Adipocyte (in vitro differentiated cells): Measurements from ENCODE around the gene CRYBG1.

Experiments used
- DNase-seq: peaks from one replicate; pipeline ENCODE4 v3.0.0-alpha.2; 2015; ENCODE audit warnings: low read depth
- H3K27me3 ChIP-seq: replicated peaks from 2 replicates; pipeline ENCODE4 v1.7.0; 2013; ENCODE audit warnings: mild to moderate bottlenecking, low read length, moderate library complexity; ENCODE audit not compliant: control insufficient read depth, insufficient read depth
- H3K36me3 ChIP-seq: 2 replicates; pipeline ENCODE4 v1.7.0; 2013; ENCODE audit warnings: low read length, mild to moderate bottlenecking, moderate library complexity; ENCODE audit not compliant: control insufficient read depth, insufficient read depth, severe bottlenecking
- H3K4me1 ChIP-seq: 2 replicates; pipeline ENCODE4 v1.7.0; 2013; ENCODE audit warnings: mild to moderate bottlenecking, low read length, moderate library complexity; ENCODE audit not compliant: control insufficient read depth, insufficient read depth
- H3K4me3 ChIP-seq: 2 replicates; pipeline ENCODE4 v1.7.0; 2013; ENCODE audit warnings: mild to moderate bottlenecking, low read length, moderate library complexity
- H3K9ac ChIP-seq: 2 replicates; pipeline ENCODE4 v1.7.0; 2013; ENCODE audit warnings: mild to moderate bottlenecking, low read length, moderate library complexity
- H3K9me3 ChIP-seq: 2 replicates; pipeline ENCODE4 v1.7.0; 2013; ENCODE audit warnings: mild to moderate bottlenecking, low read length, moderate library complexity; ENCODE audit not compliant: control insufficient read depth

Gene CRYBG1, protein sequence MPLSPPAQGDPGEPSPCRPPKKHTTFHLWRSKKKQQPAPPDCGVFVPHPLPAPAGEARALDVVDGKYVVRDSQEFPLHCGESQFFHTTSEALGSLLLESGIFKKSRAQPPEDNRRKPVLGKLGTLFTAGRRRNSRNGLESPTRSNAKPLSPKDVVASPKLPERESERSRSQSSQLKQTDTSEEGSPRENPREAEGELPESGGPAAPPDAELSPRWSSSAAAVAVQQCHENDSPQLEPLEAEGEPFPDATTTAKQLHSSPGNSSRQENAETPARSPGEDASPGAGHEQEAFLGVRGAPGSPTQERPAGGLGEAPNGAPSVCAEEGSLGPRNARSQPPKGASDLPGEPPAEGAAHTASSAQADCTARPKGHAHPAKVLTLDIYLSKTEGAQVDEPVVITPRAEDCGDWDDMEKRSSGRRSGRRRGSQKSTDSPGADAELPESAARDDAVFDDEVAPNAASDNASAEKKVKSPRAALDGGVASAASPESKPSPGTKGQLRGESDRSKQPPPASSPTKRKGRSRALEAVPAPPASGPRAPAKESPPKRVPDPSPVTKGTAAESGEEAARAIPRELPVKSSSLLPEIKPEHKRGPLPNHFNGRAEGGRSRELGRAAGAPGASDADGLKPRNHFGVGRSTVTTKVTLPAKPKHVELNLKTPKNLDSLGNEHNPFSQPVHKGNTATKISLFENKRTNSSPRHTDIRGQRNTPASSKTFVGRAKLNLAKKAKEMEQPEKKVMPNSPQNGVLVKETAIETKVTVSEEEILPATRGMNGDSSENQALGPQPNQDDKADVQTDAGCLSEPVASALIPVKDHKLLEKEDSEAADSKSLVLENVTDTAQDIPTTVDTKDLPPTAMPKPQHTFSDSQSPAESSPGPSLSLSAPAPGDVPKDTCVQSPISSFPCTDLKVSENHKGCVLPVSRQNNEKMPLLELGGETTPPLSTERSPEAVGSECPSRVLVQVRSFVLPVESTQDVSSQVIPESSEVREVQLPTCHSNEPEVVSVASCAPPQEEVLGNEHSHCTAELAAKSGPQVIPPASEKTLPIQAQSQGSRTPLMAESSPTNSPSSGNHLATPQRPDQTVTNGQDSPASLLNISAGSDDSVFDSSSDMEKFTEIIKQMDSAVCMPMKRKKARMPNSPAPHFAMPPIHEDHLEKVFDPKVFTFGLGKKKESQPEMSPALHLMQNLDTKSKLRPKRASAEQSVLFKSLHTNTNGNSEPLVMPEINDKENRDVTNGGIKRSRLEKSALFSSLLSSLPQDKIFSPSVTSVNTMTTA (N-terminal part only)

DNA sequence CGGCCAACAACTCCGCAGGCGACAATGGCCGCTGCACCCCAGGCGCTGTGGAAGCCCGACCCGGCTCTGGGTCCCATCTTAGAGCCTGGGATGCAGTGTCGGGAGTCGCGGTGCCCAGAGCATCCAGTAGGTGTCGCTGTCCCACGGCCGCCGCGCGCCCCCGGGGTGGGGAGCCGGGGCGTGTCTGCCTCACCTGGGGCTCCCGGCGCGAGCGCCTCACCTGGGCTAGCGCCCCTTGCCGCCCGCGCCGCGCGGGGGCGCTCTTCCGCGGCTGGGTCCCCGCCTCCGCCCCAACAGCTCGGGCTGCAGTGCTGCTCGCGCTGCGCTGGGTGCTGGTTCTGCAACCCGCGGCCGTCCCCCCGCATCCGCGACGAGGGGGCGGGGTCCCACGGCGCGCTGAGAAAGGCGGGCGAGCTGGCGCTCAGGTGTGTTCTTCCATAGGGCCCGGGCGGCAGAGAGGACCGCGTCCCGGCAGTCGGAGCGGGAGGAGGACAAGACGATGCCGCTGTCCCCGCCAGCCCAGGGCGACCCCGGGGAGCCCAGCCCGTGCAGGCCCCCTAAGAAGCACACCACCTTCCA, at the start of gene CRYBG1:
CRYBG1 (plus strand) TSS at position 308 of the 579 bp plus-strand sequence; CDS start at position 500, 192 bp downstream.
- peaks cover 43% of the 10 kb centered on the region for H3K27me3 ChIP-seq
- peak; percentile 53 for DNase-seq
- H3K4me3 ChIP-seq = peak within 1 kb of the TSS; percentile 61

DNA sequence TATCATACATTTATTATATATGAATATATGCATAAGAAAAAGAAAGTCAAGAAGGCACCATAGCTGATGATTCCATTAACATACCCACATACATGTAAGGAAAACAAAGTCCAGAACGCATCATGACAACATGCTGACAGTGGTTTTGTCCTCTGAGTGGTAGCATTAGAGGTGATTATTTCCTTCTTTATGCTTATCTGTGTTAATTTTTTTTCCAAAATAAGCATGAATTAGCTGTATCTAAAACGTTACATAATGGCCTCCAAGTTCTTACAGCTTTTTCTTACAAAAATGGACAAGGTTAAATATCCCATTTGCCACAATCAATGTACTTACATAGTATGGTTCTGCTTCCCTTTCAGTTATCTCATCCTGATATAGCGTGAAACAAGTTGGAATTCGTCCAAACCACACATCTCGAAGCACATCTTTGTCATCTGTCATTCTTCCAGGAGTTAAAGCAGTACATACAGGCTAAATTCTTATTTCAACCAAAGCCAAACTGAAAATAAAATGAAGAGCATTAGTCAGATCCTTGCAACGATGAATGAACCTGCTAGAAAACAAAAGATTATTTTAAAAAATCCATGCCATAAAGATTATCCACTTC, 44.6 kb upstream of the CRYBG1 start:
- Histone ChIP-seq H3K9me3 (no peaks in the 10 kb centered on the region), H3K36me3 (peaks cover 29% of the 10 kb centered on the region), H3K9ac (no peak overlapping the region), H3K4me3 (no peak overlapping the region), H3K27me3 (no peaks in the 10 kb centered on the region), H3K4me1 (no peaks in the 10 kb centered on the region)
- DNase-seq = no peak

More for the DNA sequence above, at the start of gene CRYBG1:
- Histone ChIP-seq H3K9ac (no peak within 1 kb of the TSS), H3K36me3 (no peaks in the 10 kb centered on the region), H3K9me3 (no peaks in the 10 kb centered on the region), H3K4me1 (peaks cover 11% of the 10 kb centered on the region)

DNA sequence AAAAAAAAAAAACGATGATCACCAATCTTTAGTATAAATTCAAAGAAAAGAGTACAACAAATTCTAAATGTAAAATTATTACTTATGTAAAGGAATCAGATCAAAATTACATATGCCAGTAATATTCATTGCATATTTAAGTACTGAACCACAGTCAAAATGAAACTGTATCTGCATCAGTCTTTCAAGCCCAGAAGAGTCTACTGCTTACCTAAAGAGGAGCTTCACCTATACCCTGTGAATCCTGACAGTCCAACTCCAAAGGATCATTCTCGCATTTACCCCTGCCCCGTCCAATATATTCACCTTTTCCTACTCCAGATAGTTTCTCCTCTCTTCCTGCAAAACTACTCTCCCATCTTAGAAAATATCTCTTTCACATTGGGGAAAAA, 44.1 kb upstream of the CRYBG1 start:
- Histone ChIP-seq H3K9ac (no peak overlapping the region), H3K4me3 (no peak overlapping the region), H3K9me3 (no peaks in the 10 kb centered on the region), H3K4me1 (no peaks in the 10 kb centered on the region), H3K36me3 (peaks cover 27% of the 10 kb centered on the region), H3K27me3 (no peaks in the 10 kb centered on the region)
- DNase-seq = no peak

DNA sequence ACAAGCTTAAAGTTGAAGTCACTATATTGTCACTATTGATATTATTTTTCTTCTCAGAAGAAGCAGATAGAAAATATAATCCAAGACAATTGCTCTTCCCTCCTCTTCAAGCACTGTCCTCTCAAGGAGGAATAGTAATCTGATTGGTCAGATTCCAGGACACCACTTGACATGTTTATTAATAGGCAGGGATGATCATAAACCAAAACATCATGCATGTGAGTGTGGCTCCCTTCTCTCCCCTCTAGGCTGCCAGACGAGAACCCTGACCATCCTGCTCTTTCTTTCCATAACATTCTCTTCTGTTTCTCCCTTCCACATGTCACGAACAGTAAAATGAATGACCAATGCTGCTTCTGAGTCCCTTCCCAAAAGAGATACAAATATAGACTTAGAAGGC, 42.5 kb upstream of the CRYBG1 start:
- peaks cover 22% of the 10 kb centered on the region for H3K36me3 ChIP-seq
- DNase-seq = no peak

DNA sequence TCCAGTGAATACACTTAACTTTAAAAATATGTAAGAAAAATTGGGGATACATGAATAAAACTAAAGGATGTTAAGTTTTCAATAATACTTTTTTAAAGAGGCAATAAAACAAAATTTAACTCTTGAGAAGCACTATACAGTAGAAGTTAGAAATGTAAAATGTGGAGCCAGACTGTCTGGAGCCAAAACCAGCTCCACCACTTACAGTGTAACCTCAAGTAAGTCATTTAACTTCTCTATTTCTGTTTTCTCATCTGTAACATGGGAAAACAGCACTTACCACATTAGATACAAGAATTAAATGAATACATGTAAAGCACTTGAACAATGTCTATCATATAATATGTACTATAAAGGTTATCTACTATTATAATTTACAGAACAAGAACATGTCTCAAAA, 41.7 kb upstream of the CRYBG1 start:
- H3K9me3 ChIP-seq = no peaks in the 10 kb centered on the region
- no peak for DNase-seq
- peaks cover 4% of the 10 kb centered on the region for H3K4me1 ChIP-seq
- no peak overlapping the region for H3K4me3 ChIP-seq
- peaks cover 16% of the 10 kb centered on the region for H3K36me3 ChIP-seq
- no peaks in the 10 kb centered on the region for H3K27me3 ChIP-seq
- no peak overlapping the region for H3K9ac ChIP-seq

More for the DNA sequence above, 42.5 kb upstream of the CRYBG1 start:
- Histone ChIP-seq H3K4me1 (no peaks in the 10 kb centered on the region), H3K9ac (no peak overlapping the region), H3K27me3 (no peaks in the 10 kb centered on the region), H3K4me3 (no peak overlapping the region), H3K9me3 (no peaks in the 10 kb centered on the region)

DNA sequence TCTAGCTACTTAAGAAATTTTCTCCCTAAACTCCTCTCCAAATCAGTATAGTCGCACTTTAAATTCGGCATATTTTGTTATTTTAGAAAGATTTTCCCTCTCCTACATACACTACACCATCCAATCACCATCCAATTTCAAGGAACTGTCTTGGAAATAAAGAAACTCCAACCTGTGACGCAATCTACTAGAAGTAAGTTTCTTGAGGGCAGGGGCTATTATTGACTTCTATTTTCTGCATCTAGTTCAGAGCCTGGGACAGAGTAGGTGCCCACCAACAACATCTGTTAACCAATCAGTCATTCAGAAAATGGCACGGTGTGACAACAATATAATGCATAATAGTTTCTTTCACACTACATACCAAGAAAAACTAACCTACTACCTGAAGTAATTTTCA, 38.6 kb upstream of the CRYBG1 start:
- Histone ChIP-seq H3K4me1 (peaks cover 13% of the 10 kb centered on the region), H3K36me3 (no peaks in the 10 kb centered on the region), H3K27me3 (no peaks in the 10 kb centered on the region), H3K4me3 (no peak overlapping the region), H3K9ac (no peak overlapping the region), H3K9me3 (no peaks in the 10 kb centered on the region)
- no peak for DNase-seq

DNA sequence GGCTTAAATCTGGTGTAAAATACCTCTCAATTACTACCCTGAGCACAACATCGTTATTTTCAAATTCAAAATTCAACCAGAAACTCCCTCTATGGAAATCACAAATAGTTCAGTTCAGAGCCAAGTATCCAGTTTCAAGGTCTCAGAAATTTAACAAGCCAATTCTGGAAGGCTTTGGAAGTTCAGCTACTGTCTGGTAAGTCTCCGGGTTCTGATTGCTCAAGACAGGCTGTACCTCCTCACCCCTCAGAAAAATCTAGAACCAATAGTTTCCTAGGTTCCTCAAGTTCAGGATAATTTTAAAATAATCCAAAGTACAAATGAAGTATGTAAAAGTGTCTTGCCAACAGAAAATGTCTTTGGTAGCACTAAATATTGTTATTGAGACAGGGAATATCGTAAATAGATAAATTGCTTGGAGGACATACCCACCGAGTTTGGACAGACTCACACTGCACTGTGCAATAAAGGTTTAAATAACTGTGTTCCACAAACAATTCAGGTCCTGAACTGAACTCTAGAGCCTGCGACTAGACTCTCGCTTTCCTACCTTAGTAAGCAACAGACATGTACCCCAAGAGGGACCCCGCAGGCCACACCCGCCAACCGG, 35.7 kb upstream of the CRYBG1 start:
- H3K36me3 ChIP-seq = no peaks in the 10 kb centered on the region
- H3K9ac ChIP-seq = peak overlapping the region; percentile 94
- no peaks in the 10 kb centered on the region for H3K9me3 ChIP-seq
- H3K4me1 ChIP-seq = peaks cover 13% of the 10 kb centered on the region
- H3K27me3 ChIP-seq = peaks cover 5% of the 10 kb centered on the region
- peak; percentile 59 for DNase-seq
- H3K4me3 ChIP-seq = peak overlapping the region; percentile 99

DNA sequence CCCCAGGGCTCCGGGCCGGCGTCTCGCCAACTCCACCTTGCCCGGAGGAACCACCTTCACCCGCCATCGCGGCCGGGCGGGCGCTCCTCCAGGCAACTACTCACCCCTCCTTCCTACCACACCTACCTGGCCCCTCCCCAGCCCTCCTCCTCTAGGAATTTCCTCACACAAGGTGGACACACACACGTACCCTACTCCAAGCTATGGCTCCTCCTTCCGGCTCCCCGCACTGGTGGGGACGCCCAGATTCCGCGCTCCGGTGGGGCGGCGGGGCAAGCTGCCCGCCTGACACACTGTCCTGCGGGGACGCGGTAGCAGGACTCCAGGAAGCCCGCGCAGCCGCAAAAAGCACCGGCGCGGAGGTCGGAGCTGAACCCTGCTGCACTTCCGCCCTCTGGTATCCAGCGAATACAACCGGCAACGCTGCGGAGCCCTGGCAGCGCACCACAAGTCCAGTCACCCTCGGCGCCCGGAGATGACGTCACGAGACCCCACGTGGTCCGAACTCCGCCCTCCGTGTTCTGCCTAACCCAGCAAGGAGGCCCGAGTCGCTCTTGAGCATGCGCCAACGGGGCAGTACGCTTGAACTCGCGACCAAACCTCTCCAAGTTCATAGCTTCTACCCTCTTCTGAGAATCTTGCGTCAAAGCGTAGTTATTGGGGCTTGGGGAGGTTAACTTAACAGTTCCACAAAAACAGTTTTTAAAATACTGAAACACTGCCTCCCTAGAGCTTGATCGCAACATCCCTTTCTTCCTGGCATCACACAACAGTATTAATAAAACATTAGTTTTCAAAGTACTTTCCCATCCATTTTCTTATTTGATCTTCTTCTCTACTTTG, 35.0 kb upstream of the CRYBG1 start, which contains the start of gene ATG5:
ATG5 (minus strand) TSS at position 425 of the 843 bp plus-strand sequence. CDS start 9,552 bp downstream, outside the sequence.
- no peaks in the 10 kb centered on the region for H3K36me3 ChIP-seq
- H3K27me3 ChIP-seq = peaks cover 11% of the 10 kb centered on the region
- no peaks in the 10 kb centered on the region for H3K9me3 ChIP-seq
- DNase-seq = peak; percentile 99
- peaks cover 13% of the 10 kb centered on the region for H3K4me1 ChIP-seq
- peak within 1 kb of the TSS; percentile 94 for H3K9ac ChIP-seq
- peak within 1 kb of the TSS; percentile 99 for H3K4me3 ChIP-seq

DNA sequence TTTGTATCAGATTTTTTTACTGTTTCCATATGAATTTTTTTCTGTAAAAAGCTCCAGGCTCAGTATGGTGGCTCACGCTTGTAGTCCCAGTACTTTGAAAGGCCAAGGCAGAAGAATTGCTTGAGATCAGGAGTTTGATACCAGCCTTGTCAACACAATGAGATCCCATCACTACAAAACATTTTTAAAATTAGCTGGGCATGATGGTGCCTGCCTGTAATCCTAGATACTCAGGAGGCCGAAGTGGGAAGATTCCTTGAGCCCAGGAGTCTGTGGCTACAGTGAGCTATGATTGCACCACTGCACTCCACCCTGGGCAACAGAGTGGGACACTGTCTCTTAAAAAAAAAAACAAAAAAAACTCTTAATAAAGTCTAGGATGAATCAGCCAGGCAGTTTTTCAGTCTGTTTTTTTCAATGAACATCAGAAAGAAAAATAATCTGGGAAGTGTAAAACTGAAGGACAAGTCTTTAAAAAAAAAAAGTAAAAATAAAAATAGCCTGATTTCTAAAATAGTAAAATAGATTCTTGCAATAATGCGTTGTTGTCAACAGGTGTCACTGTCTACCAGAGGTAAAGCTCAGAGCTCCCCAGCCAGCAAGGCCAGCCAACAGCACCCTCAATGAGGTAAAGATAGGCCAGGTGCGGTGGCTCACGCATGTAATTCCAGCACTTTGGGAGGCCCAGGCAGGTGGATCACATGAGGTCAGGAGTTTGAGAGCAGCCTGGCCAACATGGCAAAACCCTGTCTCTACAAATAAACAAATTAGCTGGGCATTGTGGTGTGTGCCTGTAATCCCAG, 25.7 kb upstream of the CRYBG1 start:
- Histone ChIP-seq H3K27me3 (peaks cover 6% of the 10 kb centered on the region), H3K4me3 (no peak overlapping the region), H3K9me3 (no peaks in the 10 kb centered on the region), H3K36me3 (no peaks in the 10 kb centered on the region), H3K4me1 (peaks cover 5% of the 10 kb centered on the region), H3K9ac (peak overlapping the region; percentile 19)
- DNase-seq = peak; percentile 82
